HG03342 (cell line): ENCODE measurements around the gene STARD10.

ENCODE experiments used
- ATAC-seq: cut with Tn5 transposase; IDR thresholded peaks from one replicate; pipeline ENCODE4 v1.9.1; 2021; ENCODE audit warnings: mild to moderate bottlenecking, moderate library complexity; ENCODE audit not compliant: unreplicated experiment

The STARD10 gene

GRCh38 chr11:72826942-72827480, 33.2 kb upstream of the STARD10 start:
- no peak for ATAC-seq

GRCh38 chr11:72826191-72826941, 32.5 kb upstream of the STARD10 start:
- no peak for ATAC-seq

- no peak for ATAC-seq
These were observed 31.8 kb upstream of the STARD10 start for GRCh38 chr11:72825661-72826060.

GRCh38 chr11:72824811-72825505, 31.1 kb upstream of the STARD10 start:
- ATAC-seq: no peak

GRCh38 chr11:72824020-72824419, 30.2 kb upstream of the STARD10 start:
- ATAC-seq: no peak

GRCh38 chr11:72823105-72823804, 29.4 kb upstream of the STARD10 start:
- ATAC-seq: no peak

- ATAC-seq: no peak
These were observed 28.3 kb upstream of the STARD10 start for GRCh38 chr11:72821920-72822799.

GRCh38 chr11:72821221-72821919, 27.5 kb upstream of the STARD10 start:
- no peak for ATAC-seq

GRCh38 chr11:72820439-72821139, 26.7 kb upstream of the STARD10 start:
- ATAC-seq: no peak

- ATAC-seq: no peak
These were observed 25.1 kb upstream of the STARD10 start for GRCh38 chr11:72818971-72819370.

GRCh38 chr11:72817966-72818365, 24.1 kb upstream of the STARD10 start:
- ATAC-seq: no peak

GRCh38 chr11:72816404-72816990, 22.6 kb upstream of the STARD10 start:
- ATAC-seq: no peak

GRCh38 chr11:72815110-72815618, 21.3 kb upstream of the STARD10 start:
- ATAC-seq: peak; percentile 0

GRCh38 chr11:72814286-72815109, 20.7 kb upstream of the STARD10 start, which contains the start of gene ATG16L2:
Gene ATG16L2 (plus strand): TSS chr11:72814411. CDS start chr11:72814446, 35 bp downstream.
- ATAC-seq: peak; percentile 57

GRCh38 chr11:72813740-72814285, 20.0 kb upstream of the STARD10 start:
- peak; percentile 40 for ATAC-seq

GRCh38 chr11:72812967-72813739, 19.3 kb upstream of the STARD10 start:
- ATAC-seq: no peak

GRCh38 chr11:72812604-72812966, 18.7 kb upstream of the STARD10 start:
- no peak for ATAC-seq
